H1 (cell line): ENCODE results near the gene PTX3. TPM values are rescaled to one million over a fixed set of nuclear protein-coding genes. Genes with fewer than 3 reads are reported as not detected.

Experiments
- CTCF ChIA-PET: fragments of 300-600 bp; sonication (Branson Sonifier 250); formaldehyde crosslinking; loops from one replicate; lab custom pipeline; 2021; ENCODE audit not compliant: partially characterized antibody; lab: Charles Lee
- POLR2A ChIA-PET: fragments of 300-600 bp; sonication (Branson Sonifier 250); formaldehyde crosslinking; loops from one replicate; lab custom pipeline; 2021; ENCODE audit warnings: inconsistent platforms; ENCODE audit not compliant: partially characterized antibody; lab: Charles Lee
- DNase-seq, 2 experiments: peaks; one replicate each; pipeline versions ENCODE4 v3.0.0 to v3.0.0-alpha.2; 2010 to 2022; ENCODE audit warnings: low spot score in 2 of 2, low read depth in 1 of 2, mixed read lengths in 1 of 2
- FAIRE-seq: peaks from 2 replicates; lab custom pipeline; 2011; peaks lifted over from hg19 to GRCh38; lab: Jason Lieb, UNC
- H2AFZ ChIP-seq: 2 replicates; pipeline ENCODE4 v1.8.1; 2012; ENCODE audit warnings: low read length, inconsistent platforms
- H2AK5ac ChIP-seq: 2 replicates; pipeline ENCODE4 v1.6.1; 2013; ENCODE audit warnings: low read depth, low read length
- H2BK120ac ChIP-seq: replicated peaks from 2 replicates; pipeline ENCODE3; 2013; ENCODE audit warnings: low read depth, low read length, inconsistent platforms
- H2BK12ac ChIP-seq: 2 replicates; pipeline ENCODE4 v1.6.1; 2013; ENCODE audit warnings: low read depth, low read length
- H2BK15ac ChIP-seq: 2 replicates; pipeline ENCODE4 v1.6.1; 2013; ENCODE audit warnings: low read length
- H2BK20ac ChIP-seq: 2 replicates; pipeline ENCODE4 v1.6.1; 2013; ENCODE audit warnings: low read length
- H2BK5ac ChIP-seq: 2 replicates; pipeline ENCODE4 v1.6.1; 2013; ENCODE audit warnings: low read depth, low read length
- H3K14ac ChIP-seq: 2 replicates; pipeline ENCODE4 v1.6.1; 2013; ENCODE audit warnings: inconsistent platforms; ENCODE audit not compliant: insufficient read length
- H3K18ac ChIP-seq: 2 replicates; pipeline ENCODE4 v1.6.1; 2013; ENCODE audit warnings: low read length; ENCODE audit errors: extremely low read depth
- H3K23ac ChIP-seq: 2 replicates; pipeline ENCODE4 v1.6.1; 2013; ENCODE audit warnings: inconsistent platforms; ENCODE audit not compliant: insufficient read length
- H3K23me2 ChIP-seq: 2 replicates; pipeline ENCODE4 v1.6.1; 2013; ENCODE audit warnings: low read depth, low read length
- H3K27ac ChIP-seq: 2 replicates; pipeline ENCODE4 v1.6.1; 2011; ENCODE audit warnings: low read depth, low read length, inconsistent platforms
- H3K27me3 ChIP-seq, 4 experiments: replicated peaks in 1 of 4; 1 replicate in 1 of 4; 2 replicates in 3 of 4; pipeline versions ENCODE4 v1.6.1 to v1.8.1; 2011 to 2013; ENCODE audit warnings: low read length in 3 of 4, mild to moderate bottlenecking in 3 of 4, inconsistent platforms in 2 of 4, mixed read lengths in 2 of 4, moderate library complexity in 1 of 4; ENCODE audit not compliant: control insufficient read depth in 3 of 4, insufficient read depth in 3 of 4; ENCODE audit errors: extremely low read depth in 1 of 4
- H3K36me3 ChIP-seq, 4 experiments: 2 replicates each; pipeline versions ENCODE4 v1.6.1 to v1.8.1; 2011 to 2013; ENCODE audit warnings: mild to moderate bottlenecking in 4 of 4, low read length in 3 of 4, moderate library complexity in 2 of 4, control low read depth in 1 of 4, inconsistent platforms in 1 of 4; ENCODE audit not compliant: insufficient read depth in 4 of 4, control insufficient read depth in 2 of 4
- H3K4ac ChIP-seq: replicated peaks from 2 replicates; pipeline ENCODE3; 2013; ENCODE audit warnings: low read length, low read depth, mixed read lengths, inconsistent platforms; ENCODE audit not compliant: insufficient read length
- H3K4me1 ChIP-seq, 4 experiments: replicated peaks in 1 of 4; 1 replicate in 1 of 4; 2 replicates in 3 of 4; pipeline versions ENCODE4 v1.6.1 to v1.8.1; 2011 to 2013; ENCODE audit warnings: low read length in 3 of 4, inconsistent platforms in 2 of 4, mixed read lengths in 1 of 4; ENCODE audit not compliant: insufficient read depth in 4 of 4, control insufficient read depth in 3 of 4
- H3K4me2 ChIP-seq, 2 experiments: 2 replicates each; pipeline versions ENCODE4 v1.6.1 to v1.8.1; 2011 to 2013; ENCODE audit warnings: low read depth in 2 of 2, low read length in 2 of 2, control low read depth in 1 of 2, inconsistent platforms in 1 of 2, mild to moderate bottlenecking in 1 of 2; ENCODE audit not compliant: insufficient read depth in 1 of 2
- H3K4me3 ChIP-seq, 4 experiments: fragments of 200-600, 300-600 bp in 1 of 4; sonication (generic), shearing (Covaris generic), sonication (Bioruptor Twin) in 1 of 4; 2 replicates each; pipeline versions ENCODE4 v1.5.1 to v1.8.1; 2011 to 2016; ENCODE audit warnings: low read length in 4 of 4, low read depth in 3 of 4, control low read depth in 2 of 4, inconsistent platforms in 2 of 4, mild to moderate bottlenecking in 2 of 4, mixed read lengths in 1 of 4, moderate library complexity in 1 of 4; ENCODE audit not compliant: insufficient read depth in 2 of 4; ENCODE audit errors: extremely low read depth in 1 of 4
- H3K56ac ChIP-seq: replicated peaks from 2 replicates; pipeline ENCODE3; 2013; ENCODE audit warnings: low read depth, mild to moderate bottlenecking, mixed read lengths, low read length, inconsistent platforms; ENCODE audit not compliant: insufficient read length
- H3K79me1 ChIP-seq: 2 replicates; pipeline ENCODE4 v1.6.1; 2013; ENCODE audit warnings: low read depth, low read length, control low read depth
- H3K79me2 ChIP-seq, 2 experiments: 2 replicates each; pipeline versions ENCODE4 v1.6.1 to v1.8.1; 2012 to 2013; ENCODE audit warnings: low read length in 2 of 2, mild to moderate bottlenecking in 2 of 2, inconsistent platforms in 1 of 2; ENCODE audit not compliant: insufficient read depth in 2 of 2, control insufficient read depth in 1 of 2
- H3K9ac ChIP-seq, 4 experiments: replicated peaks in 1 of 4; 1 replicate in 1 of 4; 2 replicates in 3 of 4; pipeline versions ENCODE4 v1.6.1 to v1.8.1; 2011 to 2013; ENCODE audit warnings: low read depth in 3 of 4, low read length in 3 of 4, control low read depth in 2 of 4, mild to moderate bottlenecking in 2 of 4, moderate library complexity in 2 of 4, inconsistent platforms in 1 of 4; ENCODE audit errors: extremely low read depth in 1 of 4
- H3K9me3 ChIP-seq, 2 experiments: 2 replicates each; pipeline versions ENCODE4 v1.6.1 to v1.8.1; 2012 to 2013; ENCODE audit warnings: mild to moderate bottlenecking in 2 of 2, moderate library complexity in 2 of 2, control low read depth in 1 of 2, inconsistent platforms in 1 of 2, low read depth in 1 of 2, low read length in 1 of 2, mixed read lengths in 1 of 2; ENCODE audit not compliant: insufficient read depth in 2 of 2
- H4K20me1 ChIP-seq, 2 experiments: replicated peaks in 1 of 2; 2 replicates each; pipeline versions ENCODE3 to v1.8.1; 2011 to 2013; ENCODE audit warnings: inconsistent platforms in 2 of 2, low read length in 2 of 2, mild to moderate bottlenecking in 1 of 2; ENCODE audit not compliant: insufficient read depth in 2 of 2, control insufficient read depth in 1 of 2
- H4K5ac ChIP-seq: 2 replicates; pipeline ENCODE4 v1.6.1; 2013; ENCODE audit warnings: low read length, low read depth, mixed read lengths, inconsistent platforms; ENCODE audit not compliant: insufficient read length
- H4K8ac ChIP-seq: 2 replicates; pipeline ENCODE4 v1.8.0; 2013; ENCODE audit warnings: mild to moderate bottlenecking, moderate library complexity, low read length, inconsistent platforms; ENCODE audit not compliant: insufficient read depth; ENCODE audit errors: extremely low read depth
- H4K91ac ChIP-seq: replicated peaks from 2 replicates; pipeline ENCODE3; 2013; ENCODE audit warnings: low read length, mixed read lengths, inconsistent platforms; ENCODE audit not compliant: insufficient read length
- ATF3 ChIP-seq: IDR thresholded peaks from 2 replicates; pipeline ENCODE4 v1.6.1; 2011; ENCODE audit warnings: low read depth, mild to moderate bottlenecking, low read length; ENCODE audit not compliant: insufficient read depth
- CTBP2 ChIP-seq: IDR thresholded peaks from 2 replicates; pipeline ENCODE4 v1.7.0; 2011; ENCODE audit warnings: borderline replicate concordance, mild to moderate bottlenecking, moderate library complexity, mixed read lengths, low read length; ENCODE audit not compliant: insufficient read depth, insufficient read length
- EGR1 ChIP-seq: IDR thresholded peaks from 2 replicates; pipeline ENCODE4 v1.6.1; 2011; ENCODE audit warnings: low read depth, low read length, borderline replicate concordance
- EZH2 ChIP-seq: fragments of 200-600 bp; sonication (generic); IDR thresholded peaks from 2 replicates; pipeline ENCODE4 v1.7.1; 2012; ENCODE audit warnings: low read depth, mild to moderate bottlenecking, moderate library complexity, low read length, inconsistent platforms; ENCODE audit not compliant: severe bottlenecking
- GABPA ChIP-seq: IDR thresholded peaks from 2 replicates; pipeline ENCODE4 v1.6.1; 2011; ENCODE audit warnings: mild to moderate bottlenecking, low read length, moderate library complexity, borderline replicate concordance; ENCODE audit not compliant: insufficient read depth
- POLR2A ChIP-seq, 2 experiments: IDR thresholded peaks; 1 replicate in 1 of 2; 2 replicates in 1 of 2; pipeline ENCODE4 v1.6.1; 2011; ENCODE audit warnings: low read depth in 2 of 2, low read length in 2 of 2, mild to moderate bottlenecking in 2 of 2; ENCODE audit errors: control extremely low read depth in 1 of 2
- RFX5 ChIP-seq: IDR thresholded peaks from 2 replicates; pipeline ENCODE4 v1.6.1; 2011; ENCODE audit warnings: low read depth, low read length, improper control_type of control experiment, borderline replicate concordance
- SP1 ChIP-seq: IDR thresholded peaks from 2 replicates; pipeline ENCODE4 v1.6.1; 2011; ENCODE audit warnings: low read depth, low read length
- TAF7 ChIP-seq: optimal IDR thresholded peaks from 2 replicates; pipeline ENCODE3; 2011; ENCODE audit warnings: low read depth, mild to moderate bottlenecking, inconsistent platforms, low read length, moderate library complexity, borderline replicate concordance
- WGBS, 2 experiments: shearing (Covaris generic) in 1 of 2; methylation state at CpG; one replicate each; pipeline versions ENCODE4 v1.1.6 to v1.1.7; 2013 to 2015; ENCODE audit warnings: low lambda C conversion rate in 2 of 2, mixed read lengths in 2 of 2, inconsistent platforms in 1 of 2, low coverage in 1 of 2, missing lambda C conversion rate in 1 of 2; ENCODE audit not compliant: insufficient replicate concordance in 2 of 2, insufficient coverage in 1 of 2, insufficient read length in 1 of 2; ENCODE audit errors: extremely low coverage in 1 of 2, missing lambda C conversion rate in 1 of 2; 5-methylcytosine and 5-hydroxymethylcytosine counted together
- polyA plus RNA-seq, 7 experiments: library from polyadenylated mRNA; depleted of rRNA in 3 of 7; stranded (reverse) in 5 of 7; unstranded in 2 of 7; fragments of >200 nt in 5 of 7; fragments of 200-250 nt in 2 of 7; gene quantifications; 1 replicate in 5 of 7; 2 replicates in 1 of 7; 4 replicates in 1 of 7; pipeline versions ENCODE4 v1.2.1 to v1.2.3, GENCODE V29; 2011 to 2013; ENCODE audit warnings: missing spikeins in 2 of 7, mixed read lengths in 2 of 7
- total RNA-seq: library from RNA; stranded (reverse); fragmentation: NEBNext Ultra II Directional; extraction: Animal tissue kit (Norgen Biotek cat#: 25700); gene quantifications from 2 replicates; pipeline ENCODE4 v1.2.1, GENCODE V29; 2021

The PTX3 gene
- total and polyA plus RNA-seq, 2 of the 8 experiments (the other 6 are each of a cell fraction or from before 2014, with no cell fraction given), result 1.2 to 1.7 TPM

- FAIRE-seq, result no peak
- Histone ChIP-seq H3K27me3 (no peaks in the 10 kb centered on the region), H2AK5ac (no peak overlapping the region), H3K14ac (no peak overlapping the region), H2BK12ac (no peak overlapping the region), H3K9me3 (peaks cover 6% of the 10 kb centered on the region in 2 experiments; a peak in 1 of 4 replicates), H3K56ac (no peak overlapping the region), H3K79me1 (no peaks in the 10 kb centered on the region), H3K4me1 (peaks cover 0 to 4% (median 0%) of the 10 kb centered on the region in 4 experiments; a peak in 1 of 7 replicates), H3K79me2 (no peaks in the 10 kb centered on the region), H3K36me3 (no peaks in the 10 kb centered on the region), H2BK5ac (no peak overlapping the region), H3K9ac (no peak overlapping the region), H3K4ac (no peak overlapping the region), H4K8ac (no peak overlapping the region), H4K91ac (no peak overlapping the region), H3K4me3 (no peak overlapping the region), H4K20me1 (no peaks in the 10 kb centered on the region), H3K18ac (no peak overlapping the region), H2BK120ac (no peak overlapping the region), H2AFZ (no peak overlapping the region), H3K27ac (no peak overlapping the region), H3K4me2 (no peak overlapping the region), H2BK15ac (no peak overlapping the region), H3K23ac (no peak overlapping the region), H4K5ac (no peak overlapping the region), H2BK20ac (no peak overlapping the region), H3K23me2 (no peaks in the 10 kb centered on the region)
- POLR2A ChIA-PET, result no interaction called here
- 88% methylated on average over 3 of the region's 3 CpGs; no CpG with 5 or more reads in 1 of the 2 experiments for WGBS, 2 experiments
- DNase-seq, result no peak
- no peak for TF ChIP-seq CTBP2
- no peak for TF ChIP-seq EGR1
- TF ChIP-seq SP1, result no peak
- no peak for TF ChIP-seq TAF7
- TF ChIP-seq EZH2, result no peak
- no peak for TF ChIP-seq GABPA
- TF ChIP-seq ATF3, result no peak
- TF ChIP-seq RFX5, result no peak
- no peak for TF ChIP-seq POLR2A (IDR thresholded peaks at IDR 0.05; ENCODE audit: control extremely low read depth in 1 of 2, low read depth in 2 of 2, low read length in 2 of 2)
- CTCF ChIA-PET, result interaction anchor here (1.4 to 1.8 kb wide), 2 partner anchors 16 to 273 kb away, joined by 4 to 5 read pairs; no protein-coding TSS in a partner anchor
Observed at GRCh38 chr3:157477441-157477840, 40.8 kb downstream of the PTX3 start.
